HG02678 (cell line): ENCODE data around the gene ZNF277.

Experiments
- ATAC-seq: cut with Tn5 transposase; IDR thresholded peaks from one replicate; pipeline ENCODE4 v1.9.1; 2021; ENCODE audit warnings: mild to moderate bottlenecking, moderate library complexity; ENCODE audit not compliant: unreplicated experiment

Gene ZNF277

DNA sequence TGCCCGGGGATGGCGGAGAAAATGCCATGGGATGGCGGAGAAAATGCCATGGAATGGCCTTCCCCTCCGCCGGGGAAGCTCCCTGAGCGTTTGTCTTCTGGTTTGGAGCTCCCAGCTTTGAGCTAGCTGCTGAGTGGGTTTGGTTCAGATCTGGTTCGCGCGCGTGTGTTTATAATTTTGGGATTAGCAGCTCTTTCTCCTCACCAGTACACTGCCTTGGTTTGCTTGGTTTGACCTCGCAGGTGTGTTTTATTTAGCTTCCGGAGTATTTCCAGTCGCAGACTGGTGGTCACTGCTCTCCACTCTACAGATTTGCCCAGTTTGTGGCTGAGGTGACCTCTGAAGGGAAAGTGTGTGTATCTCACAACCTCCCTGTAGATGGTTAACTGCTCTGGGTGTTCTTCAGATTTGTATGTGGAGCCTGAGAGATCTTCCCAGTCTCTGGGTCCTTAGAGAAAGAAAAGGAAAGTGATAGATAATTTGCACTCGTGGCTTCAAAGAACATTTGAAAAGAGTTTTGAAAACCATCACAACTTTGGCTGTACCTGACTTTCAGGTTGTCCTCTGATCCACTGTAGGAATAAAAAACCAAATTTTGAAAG lies 597 bp downstream of the ZNF277 start:
- ATAC-seq, result no peak

DNA sequence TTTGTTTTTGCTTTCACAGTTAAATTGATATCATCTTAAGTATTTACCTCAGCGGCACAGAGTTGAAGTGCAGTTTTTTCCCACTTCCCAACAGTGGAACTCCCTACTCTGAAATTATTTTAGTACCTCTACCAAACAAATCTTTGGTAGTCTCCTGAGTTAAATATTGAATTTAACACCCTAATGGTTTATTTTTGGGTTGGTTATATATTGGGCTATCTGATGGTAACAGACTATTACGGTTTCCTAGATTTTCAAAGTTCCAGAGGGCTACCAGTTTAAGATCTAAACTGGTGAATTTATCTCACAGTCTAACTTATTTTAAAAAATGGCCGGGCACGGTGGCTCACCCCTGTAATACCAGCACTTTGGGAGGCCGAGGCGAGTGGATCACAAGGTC lies 1.3 kb downstream of the ZNF277 start:
- ATAC-seq, result no peak

GRCh38 chr7:112211348-112211907 lies 4.9 kb downstream of the ZNF277 start:
- no peak for ATAC-seq

DNA sequence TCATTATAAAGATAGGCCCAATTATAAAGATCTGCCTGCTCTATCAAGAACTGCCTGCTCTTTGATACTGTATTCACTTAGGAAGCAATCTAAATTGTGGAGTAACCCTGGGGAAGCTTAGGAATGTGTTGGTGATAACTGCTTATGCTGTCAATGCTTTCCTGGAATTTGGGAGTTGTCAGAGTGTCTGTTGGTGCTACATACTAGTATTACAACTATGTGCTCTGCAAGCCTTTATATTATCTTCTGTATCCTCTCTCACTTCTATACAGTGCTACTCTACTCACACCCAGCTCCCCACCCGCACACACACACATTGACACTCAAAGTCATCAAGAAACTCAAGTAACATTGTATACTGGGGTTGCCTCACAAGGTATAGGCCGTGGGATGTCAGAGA lies 6.1 kb downstream of the ZNF277 start:
- ATAC-seq, result no peak

DNA sequence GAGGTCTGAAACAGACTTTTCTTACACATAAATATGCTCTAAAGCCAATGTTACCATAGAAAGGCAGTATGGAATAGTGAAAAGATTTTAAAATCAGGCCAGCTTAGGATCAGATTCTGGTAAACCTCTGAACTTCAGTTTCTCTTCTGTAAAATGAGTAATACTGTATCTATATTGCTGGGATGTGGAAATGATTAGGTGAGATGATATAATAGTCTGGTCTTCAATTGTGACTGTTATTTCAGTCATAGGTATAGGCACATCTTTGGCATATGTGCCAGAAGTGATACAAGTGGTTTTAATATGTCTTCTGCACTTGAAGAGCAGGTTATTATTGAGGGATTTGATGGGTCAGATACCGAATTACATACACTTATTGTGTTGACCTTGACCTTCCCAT lies 7.2 kb downstream of the ZNF277 start:
- no peak for ATAC-seq

DNA sequence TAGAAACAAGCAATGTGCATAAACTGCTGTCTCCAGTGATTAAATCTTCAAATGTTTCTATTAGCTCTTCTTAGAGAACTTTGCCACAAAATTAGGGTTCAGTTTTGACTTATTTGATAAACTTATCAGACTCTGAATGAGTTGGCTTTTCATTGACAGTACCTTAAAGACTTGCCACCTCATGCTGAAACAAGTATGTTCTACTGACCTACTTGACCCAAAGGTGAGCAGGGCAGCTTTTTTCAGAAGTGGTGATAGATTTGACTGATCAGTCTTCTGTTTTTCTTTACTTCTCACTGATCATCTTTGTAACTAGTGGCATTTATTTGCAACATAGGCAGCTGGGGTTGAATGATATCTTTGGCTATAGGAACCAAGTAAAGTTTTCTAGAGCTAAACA lies 7.8 kb downstream of the ZNF277 start:
- no peak for ATAC-seq

DNA sequence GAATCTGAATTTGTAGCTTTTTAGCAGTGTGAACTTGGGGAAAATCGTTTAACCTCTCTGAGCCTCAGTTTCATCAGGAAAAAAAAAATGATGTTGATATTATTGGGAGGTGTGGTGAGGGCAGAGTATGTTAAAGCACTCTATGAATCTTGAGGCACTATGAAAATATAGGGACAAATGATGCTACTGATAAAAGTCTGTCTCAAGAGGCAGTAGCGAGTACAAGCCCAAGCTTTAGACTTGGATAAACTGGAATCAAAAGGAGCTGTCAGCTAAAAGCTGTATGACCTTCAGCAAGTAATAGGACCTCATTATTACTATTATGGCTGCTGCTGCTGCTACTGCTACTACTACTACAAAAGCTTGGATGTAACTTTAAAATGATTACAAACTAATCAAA lies 8.4 kb downstream of the ZNF277 start:
- no peak for ATAC-seq

- no peak for ATAC-seq
These were observed 9.3 kb downstream of the ZNF277 start for GRCh38 chr7:112215787-112216186.

DNA sequence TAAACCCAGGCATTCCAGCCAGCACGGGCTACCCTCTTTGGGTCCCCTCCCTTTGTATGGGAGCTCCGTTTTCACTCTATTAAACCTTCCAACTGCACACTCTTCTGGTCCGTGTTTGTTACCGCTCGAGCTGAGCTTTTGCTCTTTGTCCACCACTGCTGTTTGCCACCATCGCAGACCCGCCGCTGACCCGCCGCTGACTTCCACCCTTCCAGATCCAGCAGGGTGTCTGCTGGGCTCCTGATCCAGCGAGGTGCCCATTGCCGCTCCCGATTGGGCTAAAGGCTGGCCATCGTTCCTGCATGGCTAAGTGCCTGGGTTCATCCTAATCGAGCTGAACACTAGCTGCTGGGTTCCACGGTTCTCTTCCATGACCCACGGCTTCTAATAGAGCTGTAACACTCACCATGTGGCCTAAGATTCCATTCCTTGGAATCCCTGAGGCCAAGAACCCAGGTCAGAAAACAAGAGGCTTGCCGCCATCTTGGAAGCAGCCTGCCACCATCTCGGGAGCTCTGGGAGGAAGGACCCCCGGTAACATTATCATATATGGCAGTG lies 14.5 kb downstream of the ZNF277 start:
- ATAC-seq, result no peak

- no peak for ATAC-seq
These were observed 16.8 kb downstream of the ZNF277 start for GRCh38 chr7:112223310-112223709.

GRCh38 chr7:112224186-112224585 lies 17.7 kb downstream of the ZNF277 start:
- ATAC-seq, result no peak

- ATAC-seq, result no peak
These were observed 18.5 kb downstream of the ZNF277 start for GRCh38 chr7:112225006-112225405.

- ATAC-seq, result no peak
These were observed 20.3 kb downstream of the ZNF277 start for GRCh38 chr7:112226701-112227276.

GRCh38 chr7:112228632-112229031 lies 22.1 kb downstream of the ZNF277 start:
- no peak for ATAC-seq

- no peak for ATAC-seq
These were observed 25.9 kb downstream of the ZNF277 start for GRCh38 chr7:112232212-112232978.

DNA sequence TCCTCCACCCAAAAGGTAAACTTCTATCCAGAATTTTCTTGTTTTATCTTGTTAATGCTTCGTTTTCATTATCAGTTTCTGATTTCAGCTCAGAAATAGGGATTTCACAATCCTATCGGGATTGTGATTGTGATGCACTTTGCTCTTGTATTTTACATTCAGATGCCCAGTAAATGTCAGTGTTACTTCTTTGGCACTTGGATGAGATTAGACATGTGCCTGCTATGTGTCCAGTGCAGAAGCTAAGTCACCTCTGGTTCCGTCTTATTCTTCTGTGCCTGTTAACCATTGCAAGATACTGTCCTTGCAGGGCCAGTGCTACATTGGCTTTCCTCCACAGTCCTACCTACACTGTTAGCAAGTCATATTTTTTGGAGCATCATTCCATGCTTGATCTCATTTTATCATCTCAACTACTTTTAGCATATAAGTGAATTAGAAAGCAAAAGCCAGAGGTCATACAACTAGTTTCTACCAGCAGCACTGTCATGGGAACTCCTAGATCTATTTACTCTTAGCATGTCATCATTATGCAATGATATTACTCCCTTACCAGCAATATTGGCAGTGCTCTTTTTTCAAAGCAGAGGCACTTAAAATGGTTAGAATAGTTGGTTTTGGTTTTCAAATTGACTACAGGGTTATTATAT lies 26.7 kb downstream of the ZNF277 start:
- ATAC-seq, result no peak

GRCh38 chr7:112234147-112234546 lies 27.7 kb downstream of the ZNF277 start:
- ATAC-seq, result no peak

DNA sequence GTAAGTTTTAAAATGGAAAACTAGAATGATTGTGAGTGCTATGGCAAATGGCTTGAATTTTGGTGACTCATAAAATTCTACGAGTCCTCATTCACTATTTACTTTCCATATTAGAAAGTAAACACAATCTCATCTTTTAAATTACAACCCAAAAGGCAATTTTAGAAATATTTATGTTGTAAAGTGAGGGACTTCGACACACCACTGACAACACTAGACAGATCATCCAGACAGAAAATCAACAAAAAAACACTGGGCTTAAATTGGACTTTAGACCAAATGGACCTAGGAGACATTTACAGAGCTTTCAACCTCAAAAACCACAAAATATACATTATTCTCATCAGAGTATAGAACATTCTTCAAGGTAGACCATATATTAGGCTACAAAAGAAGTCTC lies 30.1 kb downstream of the ZNF277 start:
- ATAC-seq, result no peak

- ATAC-seq, result no peak
These were observed 31.8 kb downstream of the ZNF277 start for GRCh38 chr7:112238330-112238729.

- no peak for ATAC-seq
These were observed 32.5 kb downstream of the ZNF277 start for GRCh38 chr7:112238852-112239610.

DNA sequence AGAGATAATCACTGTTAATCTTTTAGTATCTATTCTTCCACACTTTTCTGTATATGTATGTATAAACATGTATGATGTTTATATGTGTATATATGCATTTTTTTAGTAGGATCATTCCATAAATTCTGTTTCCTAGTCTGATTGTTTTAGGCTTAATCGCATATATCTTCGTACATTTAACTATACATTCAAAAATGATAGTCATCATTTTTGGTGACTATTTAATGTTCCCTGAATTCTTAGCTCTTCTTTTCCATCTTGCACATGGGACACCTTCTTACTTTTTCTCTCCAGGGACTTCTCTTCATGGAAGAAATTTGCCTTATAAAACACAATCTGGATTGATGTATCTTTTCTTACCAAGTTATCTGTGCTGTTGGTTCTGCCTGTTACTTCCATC lies 42.1 kb downstream of the ZNF277 start:
- ATAC-seq, result no peak
